ENCODE data around the gene NRGN. TPM values are rescaled to one million over a fixed set of nuclear protein-coding genes. Genes with fewer than 3 reads are reported as not detected.

The NRGN gene
- total and polyA plus RNA-seq, 2 of the 8 experiments (the other 6 are each of a cell fraction or from before 2014, with no cell fraction given), result 0.60 to 1.0 TPM

- no peak overlapping the region for H3K4ac ChIP-seq (replicated peaks; ENCODE audit: insufficient read length, low read depth, low read length)
- H3K79me2 ChIP-seq (ENCODE audit: control insufficient read depth in 1 of 2, insufficient read depth in 2 of 2, low read length in 2 of 2), result no peaks in the 10 kb centered on the region
- H3K14ac ChIP-seq (ENCODE audit: insufficient read length), result no peak overlapping the region
- no peak overlapping the region for H2BK12ac ChIP-seq (ENCODE audit: low read depth, low read length)
- no peak overlapping the region for H3K9ac ChIP-seq (replicated peaks in 1 of 4; ENCODE audit: extremely low read depth in 1 of 4, low read depth in 3 of 4, low read length in 3 of 4)
- CTCF ChIA-PET (ENCODE audit: partially characterized antibody), result interaction anchor here (0.6 to 21.1 kb wide), 2 partner anchors 24 to 1183 kb away, joined by 4 to 382 read pairs; partner anchors contain the start of genes ESAM and VSIG2
- H2AFZ ChIP-seq (ENCODE audit: low read length), result no peak overlapping the region
- no peak for FAIRE-seq
- H2BK20ac ChIP-seq (ENCODE audit: low read length), result no peak overlapping the region
- H3K4me1 ChIP-seq (replicated peaks in 1 of 4; ENCODE audit: control insufficient read depth in 3 of 4, insufficient read depth in 4 of 4, low read length in 3 of 4), result no peaks in the 10 kb centered on the region
- H3K27me3 ChIP-seq (replicated peaks in 1 of 4; ENCODE audit: control insufficient read depth in 3 of 4, extremely low read depth in 1 of 4, insufficient read depth in 3 of 4, low read length in 3 of 4), result peaks cover 3 to 23% (median 12%) of the 10 kb centered on the region in 4 experiments; a peak in 6 of 7 replicates
- 86% methylated on average over 4 of the region's 4 CpGs; no CpG with 5 or more reads in 1 of the 2 experiments for WGBS, 2 experiments (ENCODE audit: extremely low coverage in 1 of 2, insufficient coverage in 1 of 2, insufficient read length in 1 of 2, insufficient replicate concordance in 2 of 2, low coverage in 1 of 2, low lambda C conversion rate in 2 of 2, missing lambda C conversion rate in 1 of 2)
- no peak overlapping the region for H2BK120ac ChIP-seq (replicated peaks; ENCODE audit: low read depth, low read length)
- no peak overlapping the region for H3K23ac ChIP-seq (ENCODE audit: insufficient read length)
- H3K4me3 ChIP-seq (ENCODE audit: extremely low read depth in 1 of 4, insufficient read depth in 2 of 4, low read depth in 3 of 4, low read length in 4 of 4), result no peak overlapping the region
- H3K23me2 ChIP-seq (ENCODE audit: low read depth, low read length), result no peaks in the 10 kb centered on the region; the same call in 1 of the 2 replicates
- TF ChIP-seq TAF1 (IDR thresholded peaks at IDR 0.05; ENCODE audit: low read depth, low read length) (no peak), MAX (IDR thresholded peaks at IDR 0.05) (no peak), CTBP2 (IDR thresholded peaks at IDR 0.05; ENCODE audit: borderline replicate concordance, insufficient read depth, insufficient read length, low read length) (no peak), RXRA (IDR thresholded peaks at IDR 0.05; ENCODE audit: insufficient read depth, low read depth, low read length) (no peak), CBX5 (IDR thresholded peaks at IDR 0.05; ENCODE audit: low read depth, low read length) (no peak)
- H3K4me2 ChIP-seq (ENCODE audit: insufficient read depth in 1 of 2, low read depth in 2 of 2, low read length in 2 of 2), result no peak overlapping the region
- H3K18ac ChIP-seq (ENCODE audit: extremely low read depth, low read length), result no peak overlapping the region
- H2BK15ac ChIP-seq (ENCODE audit: low read length), result no peak overlapping the region
- no peak overlapping the region for H3K56ac ChIP-seq (replicated peaks; ENCODE audit: insufficient read length, low read depth, low read length)
- H4K8ac ChIP-seq (ENCODE audit: extremely low read depth, insufficient read depth, low read length), result no peak overlapping the region
- no peak overlapping the region for H4K5ac ChIP-seq (ENCODE audit: insufficient read length, low read depth, low read length)
- no peak for DNase-seq (ENCODE audit: low read depth in 1 of 2, low spot score in 2 of 2)
- no peak overlapping the region for H2AK5ac ChIP-seq (ENCODE audit: low read depth, low read length)
- no peak overlapping the region for H3K27ac ChIP-seq (ENCODE audit: low read depth, low read length)
- no peaks in the 10 kb centered on the region for H3K79me1 ChIP-seq (ENCODE audit: low read depth, low read length)
- no peaks in the 10 kb centered on the region for H3K36me3 ChIP-seq (ENCODE audit: control insufficient read depth in 2 of 4, insufficient read depth in 4 of 4, low read length in 3 of 4)
- H4K91ac ChIP-seq (replicated peaks; ENCODE audit: insufficient read length, low read length), result no peak overlapping the region
- POLR2A ChIA-PET (ENCODE audit: partially characterized antibody), result no interaction called here
- no peaks in the 10 kb centered on the region for H3K9me3 ChIP-seq (ENCODE audit: insufficient read depth in 2 of 2, low read depth in 1 of 2, low read length in 1 of 2)
- no peak overlapping the region for H2BK5ac ChIP-seq (ENCODE audit: low read depth, low read length)
- no peaks in the 10 kb centered on the region for H4K20me1 ChIP-seq (replicated peaks in 1 of 2; ENCODE audit: control insufficient read depth in 1 of 2, insufficient read depth in 2 of 2, low read length in 2 of 2)
Observed at GRCh38 chr11:124732230-124732629, 7.5 kb upstream of the NRGN start.
